Neural cell (in vitro differentiated cells): ENCODE data around the gene APOL6. TPM values are rescaled to one million over a fixed set of nuclear protein-coding genes. Genes with fewer than 3 reads are reported as not detected.

ENCODE experiments used
- H2AFZ ChIP-seq: fragments of 200-600, 300-800 bp; sonication (generic), shearing (Covaris generic); 2 replicates; pipeline ENCODE4 v1.6.0; 2014; ENCODE audit warnings: low read depth, mild to moderate bottlenecking, antibody characterized with exemption, low read length, moderate library complexity
- H3F3A ChIP-seq: fragments of 200-600 bp; shearing (Covaris generic); 2 replicates; pipeline ENCODE4 v1.6.1; 2016; ENCODE audit warnings: mild to moderate bottlenecking, moderate library complexity, mixed read lengths, antibody characterized with exemption, low read length; ENCODE audit not compliant: insufficient read depth, poor library complexity, severe bottlenecking
- H3K27ac ChIP-seq: fragments of 200-600, 300-800 bp; sonication (generic), shearing (Covaris generic); 2 replicates; pipeline ENCODE4 v1.5.1; 2014; ENCODE audit warnings: mild to moderate bottlenecking, low read length, moderate library complexity
- H3K27me3 ChIP-seq: fragments of 300-800, 200-600 bp; sonication (generic), shearing (Covaris generic); 2 replicates; pipeline ENCODE4 v1.6.0; 2014; ENCODE audit warnings: mild to moderate bottlenecking, low read depth, low read length, moderate library complexity; ENCODE audit not compliant: insufficient read depth
- H3K36me3 ChIP-seq: fragments of 300-800, 200-600 bp; sonication (generic), shearing (Covaris generic); 2 replicates; pipeline ENCODE4 v1.5.1; 2014; ENCODE audit warnings: mild to moderate bottlenecking, antibody characterized with exemption, low read length, moderate library complexity; ENCODE audit not compliant: insufficient read depth
- H3K4me2 ChIP-seq: fragments of 300-800, 200-600 bp; sonication (generic), shearing (Covaris generic); 2 replicates; pipeline ENCODE4 v1.6.0; 2014; ENCODE audit warnings: mild to moderate bottlenecking, low read length
- H3K4me3 ChIP-seq: fragments of 300-800, 200-600 bp; sonication (generic), shearing (Covaris generic); 2 replicates; pipeline ENCODE4 v1.5.1; 2014; ENCODE audit warnings: mild to moderate bottlenecking, low read length, moderate library complexity
- H3K79me2 ChIP-seq: fragments of 200-600 bp; shearing (Covaris generic); replicated peaks from 2 replicates; pipeline ENCODE4 v1.6.0; 2014; ENCODE audit warnings: mild to moderate bottlenecking, low read length, moderate library complexity; ENCODE audit not compliant: insufficient read depth
- H3K9ac ChIP-seq: fragments of 300-800, 200-600 bp; sonication (generic), shearing (Covaris generic); 2 replicates; pipeline ENCODE4 v1.6.1; 2016; ENCODE audit warnings: mild to moderate bottlenecking, low read length, mixed read lengths
- H3K9me2 ChIP-seq: fragments of 200-600 bp; shearing (Covaris generic); 2 replicates; pipeline ENCODE4 v1.6.1; 2016; ENCODE audit warnings: mild to moderate bottlenecking, low read length, mixed read lengths; ENCODE audit not compliant: insufficient read depth
- H3K9me3 ChIP-seq: fragments of 200-600, 300-800 bp; sonication (generic), shearing (Covaris generic); 2 replicates; pipeline ENCODE4 v1.6.1; 2016; ENCODE audit warnings: mild to moderate bottlenecking, mixed run types, low read length, moderate library complexity, mixed read lengths
- H4K20me1 ChIP-seq: fragments of 200-600 bp; shearing (Covaris generic); 2 replicates; pipeline ENCODE4 v1.6.1; 2016; ENCODE audit warnings: mild to moderate bottlenecking, mixed run types; ENCODE audit not compliant: insufficient read depth
- CTCF ChIP-seq: fragments of 450-650 bp; IDR thresholded peaks from 2 replicates; pipeline ENCODE4 v1.5.1; 2014; ENCODE audit warnings: antibody characterized with exemption, mild to moderate bottlenecking, moderate library complexity; ENCODE audit not compliant: poor library complexity, severe bottlenecking
- EP300 ChIP-seq: fragments of 450-650 bp; conservative IDR thresholded peaks from 2 replicates; pipeline ENCODE4 v1.6.1; 2014; ENCODE audit warnings: antibody characterized with exemption, mild to moderate bottlenecking, moderate library complexity; ENCODE audit not compliant: poor library complexity, severe bottlenecking
- EZH2 ChIP-seq: fragments of 200-600, 300-800 bp; shearing (Covaris generic), sonication (generic); IDR thresholded peaks from 2 replicates; pipeline ENCODE4 v1.6.1; 2014; ENCODE audit warnings: antibody characterized with exemption, low read length, borderline replicate concordance, mild to moderate bottlenecking; ENCODE audit not compliant: insufficient read depth, poor library complexity, severe bottlenecking
- MXI1 ChIP-seq: fragments of 450-650 bp; conservative IDR thresholded peaks from 2 replicates; pipeline ENCODE4 v1.6.1; 2014; ENCODE audit warnings: antibody characterized with exemption, mild to moderate bottlenecking; ENCODE audit not compliant: poor library complexity, severe bottlenecking
- POLR2AphosphoS5 ChIP-seq: IDR thresholded peaks from 2 replicates; pipeline ENCODE4 v1.6.1; 2012
- RAD21 ChIP-seq: fragments of 450-650 bp; conservative IDR thresholded peaks from 2 replicates; pipeline ENCODE4 v1.6.1; 2014; ENCODE audit warnings: antibody characterized with exemption, mild to moderate bottlenecking, moderate library complexity
- REST ChIP-seq: IDR thresholded peaks from 2 replicates; pipeline ENCODE4 v1.6.1; 2012; ENCODE audit warnings: borderline replicate concordance
- SMC3 ChIP-seq: fragments of 450-650 bp; conservative IDR thresholded peaks from 2 replicates; pipeline ENCODE4 v1.6.1; 2014; ENCODE audit warnings: antibody characterized with exemption, mild to moderate bottlenecking, moderate library complexity; ENCODE audit not compliant: poor library complexity
- TAF1 ChIP-seq: IDR thresholded peaks from 2 replicates; pipeline ENCODE4 v1.6.1; 2012; ENCODE audit warnings: low read depth
- polyA plus RNA-seq: library from polyadenylated mRNA; depleted of rRNA; stranded (reverse); fragments of >200 nt; gene quantifications from 2 replicates; pipeline ENCODE4 v1.2.3, GENCODE V29; 2014

The APOL6 gene
- polyA plus RNA-seq, 1 donor from 2014 or later, result not detected

GRCh38 chr22:35619336-35620094 lies 28.7 kb upstream of the APOL6 start:
- H3K9ac ChIP-seq, result no peak overlapping the region
- H3K4me3 ChIP-seq, result no peak overlapping the region
- H3K27me3 ChIP-seq, result no peaks in the 10 kb centered on the region
- no peaks in the 10 kb centered on the region for H3K9me3 ChIP-seq
- H3K27ac ChIP-seq, result no peak overlapping the region
- no peaks in the 10 kb centered on the region for H3K9me2 ChIP-seq
- no peaks in the 10 kb centered on the region for H3F3A ChIP-seq
- no peaks in the 10 kb centered on the region for H3K79me2 ChIP-seq
- TF ChIP-seq RAD21 (no peak), CTCF (no peak), POLR2AphosphoS5 (no peak), SMC3 (no peak), REST (no peak), TAF1 (no peak), MXI1 (no peak), EZH2 (no peak), EP300 (no peak)
- no peaks in the 10 kb centered on the region for H4K20me1 ChIP-seq
- H3K36me3 ChIP-seq, result no peaks in the 10 kb centered on the region
- H2AFZ ChIP-seq, result no peak overlapping the region
- H3K4me2 ChIP-seq, result no peak overlapping the region

- Histone ChIP-seq H3K36me3 (no peaks in the 10 kb centered on the region), H3K4me2 (peak overlapping the region; percentile 24), H4K20me1 (no peaks in the 10 kb centered on the region), H2AFZ (no peak overlapping the region), H3K9ac (peak overlapping the region; percentile 44), H3F3A (no peaks in the 10 kb centered on the region), H3K4me3 (peak overlapping the region; percentile 8), H3K9me3 (no peaks in the 10 kb centered on the region), H3K79me2 (no peaks in the 10 kb centered on the region), H3K27ac (peak overlapping the region; percentile 81), H3K9me2 (no peaks in the 10 kb centered on the region), H3K27me3 (no peaks in the 10 kb centered on the region)
- TF ChIP-seq EP300 (peak; percentile 93), MXI1 (peak; percentile 48), SMC3 (no peak), EZH2 (no peak), POLR2AphosphoS5 (peak; percentile 78), REST (peak; percentile 26), CTCF (no peak), RAD21 (no peak), TAF1 (no peak)
Observed at GRCh38 chr22:35620624-35621251, 27.5 kb upstream of the APOL6 start.
